NCI-H460 (cell line): Measurements from ENCODE around the gene FDXR. TPM values are rescaled to one million over a fixed set of nuclear protein-coding genes. Genes with fewer than 3 reads are reported as not detected.

Experiments
- DNase-seq: peaks from one replicate; pipeline ENCODE4 v3.0.0-alpha.2; 2016; ENCODE audit warnings: low read depth; ENCODE audit errors: extremely low read depth
- total RNA-seq: library from RNA; depleted of rRNA; stranded (reverse); fragments of >200 nt; shearing (Covaris generic); gene quantifications from 2 replicates; pipeline ENCODE4 v1.2.3, GENCODE V29; 2014

Gene FDXR
- total RNA-seq, 1 experiment from 2014 or later = 35.0 TPM

DNA sequence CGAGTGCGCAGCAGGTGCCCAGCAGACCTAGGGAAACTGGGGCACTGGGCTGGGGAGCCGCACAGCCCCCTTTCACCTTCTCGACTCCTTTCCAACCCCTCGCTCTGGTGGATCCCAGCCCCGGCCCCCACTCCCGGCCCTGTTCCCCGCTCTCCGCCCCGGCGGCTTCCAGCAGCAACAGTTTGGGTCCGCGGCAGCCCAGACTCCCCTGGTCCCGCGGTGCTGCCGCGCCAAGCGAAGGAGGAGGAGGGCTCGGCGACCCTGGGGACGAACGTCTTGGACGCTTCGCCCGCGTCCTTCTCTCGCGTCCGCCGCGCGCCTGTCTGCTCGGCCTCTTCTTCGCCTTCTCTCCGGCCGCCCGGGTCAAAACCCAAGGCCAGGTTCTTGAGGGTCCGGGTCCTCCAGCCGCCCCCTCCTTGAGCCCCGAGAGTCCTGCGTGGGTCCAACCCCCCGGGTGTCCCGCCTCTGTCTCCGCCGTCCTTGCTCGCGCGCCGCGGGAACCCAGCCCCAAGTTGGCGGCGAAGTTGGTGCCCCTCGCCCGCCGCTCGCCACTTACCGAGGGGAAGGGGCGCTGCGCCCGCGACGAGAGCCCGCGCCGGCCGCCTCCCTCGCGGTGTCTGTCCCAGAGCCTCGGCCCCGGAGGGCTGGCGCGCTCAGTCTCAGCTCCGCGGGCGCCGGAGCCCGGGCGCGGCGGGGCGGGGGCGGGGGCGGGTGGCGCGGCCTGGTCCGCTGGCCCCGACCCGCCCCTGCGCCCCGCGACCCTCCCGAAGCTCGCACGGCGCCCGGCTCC, 11.7 kb downstream of the FDXR start:
- no peak for DNase-seq

DNA sequence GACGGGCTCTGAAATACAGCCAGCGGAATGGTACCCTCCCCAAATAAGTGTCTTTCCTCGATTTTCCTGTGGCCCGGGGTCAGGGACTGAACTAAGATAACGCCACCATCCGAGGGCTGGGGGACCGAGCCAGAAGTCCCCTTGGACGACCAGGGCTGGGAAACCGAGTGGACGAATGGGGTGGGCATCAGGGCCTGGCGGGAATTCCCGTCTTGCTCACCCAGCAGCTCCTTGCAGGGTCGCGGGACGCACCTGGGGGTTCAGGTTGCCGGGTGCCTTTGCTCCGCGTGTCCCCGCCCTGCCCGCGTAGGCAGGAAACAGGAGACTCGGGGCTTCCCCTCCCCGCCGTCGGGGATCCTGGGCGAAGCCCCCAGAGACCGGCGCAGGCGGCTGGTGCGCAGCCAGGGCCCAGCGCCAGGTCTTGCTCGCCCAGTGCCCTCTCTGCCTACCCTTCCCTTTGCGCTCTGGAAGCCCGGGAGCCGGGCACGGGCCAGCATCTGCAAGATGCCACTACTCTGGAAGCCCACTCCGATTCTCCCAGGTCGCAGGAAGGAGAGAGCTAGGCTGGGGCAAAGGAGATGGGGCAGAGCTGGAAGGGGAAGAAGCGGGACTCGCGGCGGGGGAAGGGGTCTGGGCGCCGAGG, 12.4 kb downstream of the FDXR start:
- DNase-seq = no peak

DNA sequence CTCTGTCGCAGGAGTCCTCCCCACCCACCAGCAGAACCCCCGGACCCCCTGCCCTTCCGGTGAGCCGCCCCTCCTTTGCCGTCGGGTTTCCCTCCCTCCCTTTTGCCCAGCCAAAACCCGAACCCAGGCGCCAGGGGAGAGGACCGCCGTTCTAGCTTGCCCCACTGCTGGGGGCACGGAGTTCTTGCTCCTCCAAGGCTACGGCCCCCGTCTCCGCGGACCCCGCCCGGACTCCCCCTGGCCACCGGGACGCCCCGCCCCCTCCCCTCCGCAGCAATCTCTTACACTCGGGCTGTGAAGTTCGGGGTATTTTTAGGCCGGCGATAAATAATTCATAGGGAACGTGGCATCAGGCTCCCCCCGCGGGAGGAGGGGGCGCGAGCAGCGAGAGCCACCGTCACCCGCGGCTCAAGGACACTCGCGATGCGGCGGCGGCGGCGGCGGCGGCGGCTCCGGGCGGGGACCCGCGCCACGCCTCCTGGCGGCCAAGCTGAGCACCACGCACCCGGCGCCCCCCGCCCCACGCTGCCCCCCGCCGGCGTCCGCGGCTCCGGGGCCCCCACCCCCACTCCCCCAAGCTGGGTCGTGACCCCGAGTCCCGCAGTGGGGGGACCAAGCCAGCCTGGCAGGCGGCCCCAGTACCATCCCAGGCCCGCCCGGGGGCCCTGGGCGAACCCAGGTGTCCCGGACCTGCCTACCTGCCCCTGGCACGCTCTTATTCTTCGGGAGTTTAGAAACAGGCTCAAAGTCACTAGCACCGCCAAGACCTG, 13.2 kb downstream of the FDXR start, which contains the start of gene GRIN2C:
Gene GRIN2C (minus strand): TSS at position 427 of the 770 bp plus-strand sequence. CDS start 4,793 bp downstream, outside the sequence.
- DNase-seq = no peak

GRCh38 chr17:74858672-74859458, 13.9 kb downstream of the FDXR start:
- DNase-seq = no peak

DNA sequence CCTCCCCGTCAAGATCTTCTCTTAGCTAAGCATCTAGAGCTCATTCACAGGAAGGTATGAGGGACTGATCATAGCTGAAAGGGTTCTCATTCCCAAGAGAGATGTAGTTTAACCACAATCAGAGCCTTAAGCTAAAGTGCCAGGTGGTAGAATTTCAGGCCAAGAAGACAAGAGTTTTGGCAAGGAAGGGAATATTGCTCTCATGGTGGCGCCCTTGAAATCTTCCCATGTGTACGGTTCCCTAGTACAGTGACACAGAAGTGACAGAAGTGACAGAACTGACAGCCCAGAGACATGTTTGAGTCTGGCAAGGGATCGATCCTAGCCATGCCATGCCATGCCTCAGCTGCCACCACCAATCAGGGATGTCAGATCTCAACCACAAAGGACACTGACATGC, 15.6 kb downstream of the FDXR start:
- DNase-seq = no peak

DNA sequence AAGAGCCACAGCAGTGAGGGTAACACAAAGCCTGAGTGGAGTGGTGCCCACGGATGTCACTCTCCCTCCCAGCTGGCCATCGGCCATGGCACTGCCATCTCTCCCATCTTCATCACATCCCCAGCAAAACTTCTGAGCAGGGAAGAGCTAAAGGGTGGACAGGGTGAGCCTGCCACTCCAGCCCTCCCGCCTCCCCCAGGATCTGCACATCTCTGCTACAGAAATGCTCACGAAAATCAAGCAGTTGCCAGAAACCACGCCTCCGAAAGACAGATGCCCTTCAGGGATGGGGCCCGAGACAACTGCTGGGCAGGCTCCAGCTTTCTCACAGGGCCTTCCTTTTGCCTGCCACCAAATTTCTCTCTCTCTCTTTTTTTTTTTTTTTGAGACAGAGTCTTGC, 16.7 kb downstream of the FDXR start:
- no peak for DNase-seq

DNA sequence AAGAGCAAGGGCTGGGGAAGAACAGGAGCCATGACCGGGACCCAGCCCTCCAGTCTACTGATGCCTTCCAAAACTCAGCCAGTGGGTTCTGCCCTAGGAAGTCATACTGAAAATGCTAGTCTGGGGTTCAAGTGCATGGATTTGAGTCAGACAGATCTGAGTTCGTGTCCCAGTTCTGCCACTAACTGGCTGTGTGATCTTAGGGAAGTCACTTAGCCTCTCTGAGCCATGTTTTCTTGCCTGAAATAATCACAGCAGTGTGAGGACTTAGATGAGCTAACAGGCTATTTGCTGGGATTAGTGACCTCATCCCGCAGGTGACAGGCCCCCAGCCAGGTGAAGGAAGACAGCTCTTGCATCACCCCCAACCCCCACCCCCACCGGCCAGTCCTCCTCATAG, 17.5 kb downstream of the FDXR start:
- DNase-seq = no peak

GRCh38 chr17:74854792-74855191, 18.0 kb downstream of the FDXR start:
- DNase-seq = no peak

DNA sequence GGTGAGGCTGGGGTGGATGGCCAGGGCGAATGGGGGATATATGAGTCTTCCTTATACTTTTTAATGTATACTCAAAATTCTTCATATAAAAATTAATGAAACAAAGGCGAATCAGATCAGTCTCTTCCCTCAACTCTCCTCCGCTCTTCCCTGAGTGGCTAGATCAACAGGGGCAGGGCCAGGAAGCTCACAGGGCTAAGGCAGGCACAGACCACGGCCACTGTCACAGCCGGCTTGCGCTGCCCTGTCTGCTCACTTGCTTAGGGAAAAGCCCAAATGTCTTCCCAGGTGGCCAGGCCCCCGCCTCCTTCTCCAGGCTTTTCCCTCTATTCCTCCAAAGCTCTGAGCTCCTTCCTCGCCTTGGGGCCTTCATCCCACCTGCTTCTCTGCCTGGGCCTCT, 19.1 kb downstream of the FDXR start:
- DNase-seq = no peak

GRCh38 chr17:74853048-74853397, 19.8 kb downstream of the FDXR start:
- DNase-seq = no peak

- DNase-seq = no peak
These were observed 20.4 kb downstream of the FDXR start for GRCh38 chr17:74852237-74853047.

- DNase-seq = no peak
These were observed 21.1 kb downstream of the FDXR start for GRCh38 chr17:74851612-74852236.

GRCh38 chr17:74850914-74851313, 21.9 kb downstream of the FDXR start:
- DNase-seq = no peak

- DNase-seq = no peak
These were observed 22.5 kb downstream of the FDXR start for GRCh38 chr17:74850310-74850709.

DNA sequence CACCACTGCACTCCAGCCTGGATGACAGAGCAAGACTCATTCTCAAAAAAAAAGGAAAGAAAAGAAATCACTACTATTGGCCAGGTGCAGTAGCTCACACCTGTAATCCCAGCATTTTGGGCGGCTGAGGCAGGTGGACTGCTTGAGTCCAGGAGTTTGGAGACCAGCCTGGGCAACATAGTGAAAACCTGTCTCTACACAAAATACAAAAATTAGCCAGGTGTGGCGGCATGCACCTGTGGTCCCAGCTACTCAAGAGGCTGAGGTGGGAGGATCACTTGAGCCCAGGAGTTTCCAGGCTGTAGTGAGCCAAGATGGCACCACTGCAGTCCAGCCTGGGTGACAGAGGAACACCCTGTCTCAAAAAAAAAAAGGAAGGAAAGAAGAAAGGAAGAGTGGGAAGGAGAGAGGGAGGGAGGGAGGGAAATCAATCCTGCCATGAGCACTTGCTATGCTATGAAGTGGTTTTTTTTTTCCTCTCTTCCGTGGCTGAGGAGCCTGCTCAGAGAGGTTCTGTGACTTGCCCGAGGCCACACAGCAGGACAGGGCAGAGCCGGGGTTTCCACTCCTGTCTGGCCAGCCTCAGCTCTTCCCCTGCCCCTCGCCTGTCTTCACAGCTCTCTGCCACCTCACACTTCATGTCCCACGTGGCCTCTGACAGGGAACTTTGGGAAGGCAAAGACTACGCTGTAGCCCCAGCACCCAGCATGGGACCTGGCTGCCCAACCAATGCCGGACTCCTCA, 24.0 kb downstream of the FDXR start:
- no peak for DNase-seq

DNA sequence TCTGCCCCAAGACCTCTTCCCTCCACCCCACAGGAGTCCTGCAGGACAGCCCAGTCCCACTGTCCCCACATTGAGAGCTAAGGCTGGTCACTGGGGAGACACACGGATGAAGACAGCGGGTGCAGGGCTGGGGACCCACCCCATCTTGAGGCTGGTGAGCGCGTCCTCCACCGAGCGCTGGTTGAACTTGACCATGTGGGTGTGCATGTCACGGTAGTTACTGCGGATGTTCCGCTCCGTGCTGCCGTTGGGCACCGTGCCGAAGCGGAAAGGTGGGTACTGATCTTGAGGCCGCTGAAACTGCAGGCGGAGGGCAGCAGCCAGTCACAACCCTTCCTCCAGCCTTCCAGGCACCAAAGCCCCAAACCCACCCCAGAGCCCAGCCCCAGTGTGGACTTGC, 26.2 kb downstream of the FDXR start:
- DNase-seq = no peak

- DNase-seq = no peak
These were observed 29.5 kb downstream of the FDXR start for GRCh38 chr17:74843352-74843627.

- DNase-seq = peak; percentile 71
These were observed 30.0 kb downstream of the FDXR start for GRCh38 chr17:74842599-74843351.
